Endothelial cell of umbilical vein (primary cell): ENCODE data around the gene RAI2. TPM values are rescaled to one million over a fixed set of nuclear protein-coding genes. Genes with fewer than 3 reads are reported as not detected.

Source experiments
- BruUV-seq: library from RNA; stranded (reverse); fragments of 400-500 nt; replicated peaks from 2 replicates; lab custom pipeline; 2021; lab: Mats Ljungman, UMichigan
- CTCF ChIA-PET: fragments of 300-600, 350-600 bp; sonication (Branson Sonifier 250); formaldehyde crosslinking; loops from one replicate; lab custom pipeline; 2021; ENCODE audit warnings: antibody characterized with exemption, inconsistent platforms; lab: Charles Lee
- POLR2A ChIA-PET: fragments of 300-600, 350-600 bp; sonication (Branson Sonifier 250); formaldehyde crosslinking; loops from one replicate; lab custom pipeline; 2021; ENCODE audit warnings: antibody characterized with exemption, inconsistent platforms; lab: Charles Lee
- DNase-seq: peaks from one replicate; pipeline ENCODE4 v3.0.0-alpha.2; 2011; ENCODE audit warnings: low read depth, low spot score
- FAIRE-seq: peaks from 2 replicates; lab custom pipeline; 2011; peaks lifted over from hg19 to GRCh38; lab: Jason Lieb, UNC
- H2AFZ ChIP-seq: 2 replicates; pipeline ENCODE4 v1.6.0; 2012; ENCODE audit warnings: low read depth, low read length, control low read depth, inconsistent platforms
- H3K27ac ChIP-seq: 2 replicates; pipeline ENCODE4 v1.5.1; 2011; ENCODE audit warnings: low read depth, mild to moderate bottlenecking, control low read depth, low read length, moderate library complexity; ENCODE audit not compliant: insufficient read depth
- H3K27me3 ChIP-seq, 2 experiments: 2 replicates each; pipeline versions ENCODE4 v1.6.0 to v1.6.1; 2011; ENCODE audit warnings: low read length in 2 of 2, mixed read lengths in 1 of 2; ENCODE audit not compliant: control insufficient read depth in 2 of 2, insufficient read depth in 2 of 2
- H3K36me3 ChIP-seq, 2 experiments: 2 replicates in 1 of 2; 3 replicates in 1 of 2; pipeline ENCODE4 v1.5.1; 2011; ENCODE audit warnings: low read length in 2 of 2, mild to moderate bottlenecking in 1 of 2, moderate library complexity in 1 of 2; ENCODE audit not compliant: control insufficient read depth in 2 of 2, insufficient read depth in 2 of 2; ENCODE audit errors: extremely low read depth in 1 of 2
- H3K4me1 ChIP-seq: 3 replicates; pipeline ENCODE4 v1.5.1; 2011; ENCODE audit warnings: mild to moderate bottlenecking, low read length; ENCODE audit not compliant: control insufficient read depth, insufficient read depth; ENCODE audit errors: extremely low read depth
- H3K4me2 ChIP-seq: 2 replicates; pipeline ENCODE4 v1.6.1; 2011; ENCODE audit warnings: low read length, control low read depth, mixed read lengths; ENCODE audit not compliant: insufficient read depth
- H3K4me3 ChIP-seq, 3 experiments: fragments of 200-600 bp in 1 of 3; sonication (generic), shearing (Covaris generic) in 1 of 3; replicated peaks in 1 of 3; 2 replicates each; pipeline ENCODE4 v1.5.1; 2011 to 2016; ENCODE audit warnings: control low read depth in 3 of 3, low read length in 3 of 3, mild to moderate bottlenecking in 2 of 3, inconsistent platforms in 1 of 3, low read depth in 1 of 3, moderate library complexity in 1 of 3; ENCODE audit not compliant: insufficient read depth in 1 of 3
- H3K79me2 ChIP-seq: 2 replicates; pipeline ENCODE4 v1.6.0; 2012; ENCODE audit warnings: low read length, inconsistent platforms; ENCODE audit not compliant: control insufficient read depth, insufficient read depth
- H3K9ac ChIP-seq: replicated peaks from 2 replicates; pipeline ENCODE3; 2011; ENCODE audit warnings: low read length, control low read depth; ENCODE audit not compliant: insufficient read depth; ENCODE audit errors: extremely low read depth
- H3K9me1 ChIP-seq: replicated peaks from 3 replicates; pipeline ENCODE4 v1.6.0; 2011; ENCODE audit warnings: mild to moderate bottlenecking, low read length; ENCODE audit not compliant: control insufficient read depth, insufficient read depth; ENCODE audit errors: extremely low read depth
- H3K9me3 ChIP-seq: replicated peaks from 2 replicates; pipeline ENCODE4 v1.5.1; 2012; ENCODE audit warnings: low read length, inconsistent platforms; ENCODE audit not compliant: control insufficient read depth, insufficient read depth
- H4K20me1 ChIP-seq: replicated peaks from 2 replicates; pipeline ENCODE3; 2011; ENCODE audit warnings: mild to moderate bottlenecking, low read length; ENCODE audit not compliant: control insufficient read depth, insufficient read depth; ENCODE audit errors: extremely low read depth
- CTCF ChIP-seq, 2 donors: IDR thresholded peaks; 1 replicate in 1 of 2; 2 replicates in 1 of 2; pipeline ENCODE4 v1.5.1; 2011; ENCODE audit warnings: low read length in 2 of 2, mild to moderate bottlenecking in 2 of 2, moderate library complexity in 2 of 2, control low read depth in 1 of 2, inconsistent platforms in 1 of 2, low read depth in 1 of 2; ENCODE audit not compliant: insufficient read depth in 1 of 2; ENCODE audit errors: extremely low read depth in 1 of 2
- EZH2 ChIP-seq: IDR thresholded peaks from 2 replicates; pipeline ENCODE4 v1.6.1; 2012; ENCODE audit warnings: borderline replicate concordance, low read depth, mild to moderate bottlenecking, moderate library complexity, low read length, inconsistent platforms; ENCODE audit not compliant: severe bottlenecking
- FOS ChIP-seq: IDR thresholded peaks from 2 replicates; pipeline ENCODE4 v1.6.1; 2011; ENCODE audit warnings: mild to moderate bottlenecking, low read length, moderate library complexity, borderline replicate concordance; ENCODE audit not compliant: insufficient read depth
- GATA2 ChIP-seq: IDR thresholded peaks from 2 replicates; pipeline ENCODE4 v1.7.0; 2011; ENCODE audit warnings: low read depth, mild to moderate bottlenecking, moderate library complexity, mixed read lengths, low read length; ENCODE audit not compliant: insufficient read length, insufficient read depth
- JUN ChIP-seq: IDR thresholded peaks from 2 replicates; pipeline ENCODE4 v1.6.1; 2011; ENCODE audit warnings: borderline replicate concordance, low read depth; ENCODE audit not compliant: insufficient read length, insufficient read depth
- MAX ChIP-seq: IDR thresholded peaks from 2 replicates; pipeline ENCODE4 v1.6.1; 2011; ENCODE audit not compliant: insufficient read depth, insufficient read length
- MYC ChIP-seq: IDR thresholded peaks from one replicate; pipeline ENCODE4 v1.6.1; 2011; ENCODE audit warnings: mild to moderate bottlenecking, low read depth, low read length
- POLR2A ChIP-seq: IDR thresholded peaks from 2 replicates; pipeline ENCODE4 v1.6.1; 2012; ENCODE audit warnings: low read depth, mild to moderate bottlenecking, control low read depth, low read length
- POLR2AphosphoS5 ChIP-seq: IDR thresholded peaks from 2 replicates; pipeline ENCODE4 v1.6.1; 2012; ENCODE audit warnings: low read depth, mild to moderate bottlenecking, control low read depth, low read length, moderate library complexity; ENCODE audit not compliant: insufficient read depth
- dilution Hi-C: fragments of 300-500 bp; cut with MboI; formaldehyde crosslinking; loops from one replicate; pipeline ENCODE4 v1.15.0; 2019; ENCODE audit warnings: low sequenced_read_pairs; ENCODE audit not compliant: extremely low pct_ligation_motif_present
- intact Hi-C: fragments of 100-400 bp; cut with micrococcal nuclease; formaldehyde crosslinking; loops from one replicate; pipeline ENCODE4 v1.10.0; 2022
- polyA plus RNA-seq, 4 experiments: library from polyadenylated mRNA; depleted of rRNA in 3 of 4; stranded (reverse) in 3 of 4; unstranded in 1 of 4; fragments of >200 nt; gene quantifications; 2 replicates each; pipeline versions ENCODE4 v1.2.1 to v1.2.3, GENCODE V29; 2011 to 2012; ENCODE audit warnings: missing spikeins in 1 of 4
- total RNA-seq: library from RNA; stranded (reverse); gene quantifications from 2 replicates; pipeline ENCODE4 v1.2.3, GENCODE V29; 2021

RAI2 gene
- total and polyA plus RNA-seq, 2 donors (not counting 3 experiments of a cell fraction or from before 2014, with no cell fraction given), result 0.19 to 0.91 TPM

GRCh38 chrX:17750436-17750835 lies 110.7 kb downstream of the RAI2 start:
- ChIA-PET POLR2A (no interaction called here), CTCF (no interaction called here)
- FAIRE-seq, result no peak
- H4K20me1 ChIP-seq, result no peaks in the 10 kb centered on the region
- BruUV-seq, result no TSS peak
- H3K36me3 ChIP-seq, result peaks cover 0 to 2% of the 10 kb centered on the region in 2 experiments
- H3K4me1 ChIP-seq, result no peaks in the 10 kb centered on the region
- H3K4me3 ChIP-seq, result no peak overlapping the region
- no peak for TF ChIP-seq MAX
- no peak for TF ChIP-seq GATA2
- TF ChIP-seq EZH2, result no peak
- no peak for TF ChIP-seq JUN
- no peak for TF ChIP-seq POLR2A
- no peak for TF ChIP-seq MYC
- TF ChIP-seq FOS, result no peak
- no peak for TF ChIP-seq CTCF (IDR thresholded peaks at IDR 0.05; ENCODE audit: extremely low read depth in 1 of 2, insufficient read depth in 1 of 2, low read depth in 1 of 2, low read length in 2 of 2)
- no peak for TF ChIP-seq POLR2AphosphoS5
- H3K9ac ChIP-seq, result no peak overlapping the region
- H3K9me3 ChIP-seq, result no peaks in the 10 kb centered on the region
- no peaks in the 10 kb centered on the region for H3K79me2 ChIP-seq
- dilution Hi-C loops (no loop called here), intact Hi-C loops (no loop called here)
- no peaks in the 10 kb centered on the region for H3K9me1 ChIP-seq
- no peak for DNase-seq
- H3K27me3 ChIP-seq, result no peaks in the 10 kb centered on the region
- H3K27ac ChIP-seq, result no peak overlapping the region
- no peak overlapping the region for H2AFZ ChIP-seq
- H3K4me2 ChIP-seq, result no peak overlapping the region

Other genes starting within 250 kb of the RAI2 start
- gene SCML1, start 123.8 kb downstream of the RAI2 start, total RNA-seq, result 10.1 and 12.4 TPM in 2 replicates
- gene SCML1, start 123.8 kb downstream of the RAI2 start, polyA plus RNA-seq, result 8.8 and 9.0 TPM in 2 replicates